Tibial artery (tissue), 4 donors: ENCODE data around the gene RENBP.

ENCODE experiments used
- DNase-seq, 2 donors: peaks; one replicate each; pipeline ENCODE4 v3.0.0-alpha.2; 2019
- H3K27ac ChIP-seq, 2 donors: fragments of 200-600 bp; sonication (generic) in 1 of 2; 1 replicate in 1 of 2; 2 replicates in 1 of 2; pipeline ENCODE4 v1.5.1; 2018 to 2019; ENCODE audit warnings: mild to moderate bottlenecking in 1 of 2
- H3K27me3 ChIP-seq, 2 donors: fragments of 200-600 bp; sonication (generic) in 1 of 2; one replicate each; pipeline versions ENCODE4 v1.5.1 to v1.6.0; 2016 to 2019
- H3K36me3 ChIP-seq, 3 donors: fragments of 200-600 bp; sonication (generic) in 2 of 3; one replicate each; pipeline ENCODE4 v1.5.1; 2016 to 2019; ENCODE audit warnings: mild to moderate bottlenecking in 2 of 3
- H3K4me1 ChIP-seq, 4 donors: fragments of 200-600 bp; sonication (generic) in 2 of 4; 1 replicate in 3 of 4; 2 replicates in 1 of 4; pipeline ENCODE4 v1.5.1; 2016 to 2019
- H3K4me3 ChIP-seq, 2 donors: fragments of 200-600 bp; sonication (generic) in 1 of 2; 1 replicate in 1 of 2; 2 replicates in 1 of 2; pipeline ENCODE4 v1.5.1; 2018 to 2019; ENCODE audit warnings: mild to moderate bottlenecking in 2 of 2
- H3K9me3 ChIP-seq, 3 donors: fragments of 200-600 bp; sonication (generic) in 1 of 3; one replicate each; pipeline ENCODE4 v1.5.1; 2016 to 2019
- intact Hi-C: fragments of 100-400 bp; cut with DNase I; formaldehyde crosslinking; loops from one replicate; pipeline ENCODE4 v1.15.0; 2023; ENCODE audit warnings: low total_unique reads
- TF ChIP-seq, protein P1 (sequence below), 2 experiments: fragments of 200-600 bp in 1 of 2; fragments of 450-650 bp in 1 of 2; IDR thresholded peaks; one replicate each; pipeline ENCODE4 v1.5.1; 2017 to 2019; ENCODE audit warnings: antibody characterized with exemption in 2 of 2, mild to moderate bottlenecking in 1 of 2, moderate library complexity in 1 of 2

The RENBP gene

DNA sequence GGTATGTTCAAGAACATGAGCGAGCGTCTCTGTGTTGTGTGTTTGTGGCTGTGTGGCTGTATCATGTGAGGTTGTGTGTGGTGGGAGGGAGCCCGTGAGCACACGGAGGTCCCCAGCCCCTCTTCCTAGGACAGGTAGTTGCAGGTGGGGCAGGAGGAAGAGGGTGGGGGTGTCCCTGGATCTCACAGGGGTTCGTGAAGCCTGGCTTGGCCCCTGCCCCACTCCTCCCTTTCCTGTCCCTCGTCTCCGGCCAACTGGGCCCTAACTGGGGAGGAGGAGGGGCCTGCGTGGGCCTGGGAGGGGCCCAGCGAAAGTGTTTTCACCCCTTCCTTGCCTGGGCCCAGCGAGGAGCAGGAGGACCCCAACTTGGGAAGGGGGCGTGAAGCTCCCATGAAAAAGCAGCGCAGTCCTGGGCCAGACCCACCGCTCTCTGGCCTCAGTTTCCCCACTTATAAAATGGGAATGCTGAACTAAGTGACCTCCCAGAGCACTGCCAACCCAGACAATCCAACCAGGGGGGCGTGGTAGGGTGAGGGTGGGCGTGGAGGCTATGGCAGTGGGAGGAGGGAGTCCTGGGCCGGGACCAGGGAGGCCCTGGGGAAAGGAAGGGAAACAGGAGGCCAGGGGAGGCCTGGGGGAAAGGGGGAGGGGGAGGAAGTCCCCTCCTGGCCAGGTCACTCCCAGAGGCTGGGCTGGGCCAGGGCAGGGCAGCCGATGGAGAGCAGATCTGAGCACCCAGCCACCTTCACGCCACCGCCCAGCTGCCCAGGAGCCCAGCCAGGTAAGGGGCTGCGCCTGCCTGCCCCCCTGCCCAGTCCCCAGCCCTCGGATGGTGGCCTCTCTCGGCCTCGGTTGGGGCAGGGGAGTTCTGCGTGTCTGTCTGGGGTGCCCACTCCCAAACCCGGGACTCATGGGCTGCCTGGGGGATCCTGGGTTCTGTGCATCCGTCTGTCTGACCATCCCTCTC, 40.2 kb downstream of the RENBP start, which contains the start of gene AVPR2:
Gene AVPR2, plus strand, starts transcription at position 683 of the 967 bp plus-strand sequence. CDS start 473 bp downstream, outside the sequence.
- peaks cover 0 to 16% (median 0%) of the 10 kb centered on the region in 4 donors for H3K4me1 ChIP-seq
- no peaks in the 10 kb centered on the region for H3K27me3 ChIP-seq
- no peaks in the 10 kb centered on the region for H3K9me3 ChIP-seq
- intact Hi-C loops = no loop called here
- no peak within 1 kb of the TSS for H3K27ac ChIP-seq
- H3K4me3 ChIP-seq = no peak within 1 kb of the TSS
- H3K36me3 ChIP-seq = no peaks in the 10 kb centered on the region
- TF ChIP-seq, protein P1, sequence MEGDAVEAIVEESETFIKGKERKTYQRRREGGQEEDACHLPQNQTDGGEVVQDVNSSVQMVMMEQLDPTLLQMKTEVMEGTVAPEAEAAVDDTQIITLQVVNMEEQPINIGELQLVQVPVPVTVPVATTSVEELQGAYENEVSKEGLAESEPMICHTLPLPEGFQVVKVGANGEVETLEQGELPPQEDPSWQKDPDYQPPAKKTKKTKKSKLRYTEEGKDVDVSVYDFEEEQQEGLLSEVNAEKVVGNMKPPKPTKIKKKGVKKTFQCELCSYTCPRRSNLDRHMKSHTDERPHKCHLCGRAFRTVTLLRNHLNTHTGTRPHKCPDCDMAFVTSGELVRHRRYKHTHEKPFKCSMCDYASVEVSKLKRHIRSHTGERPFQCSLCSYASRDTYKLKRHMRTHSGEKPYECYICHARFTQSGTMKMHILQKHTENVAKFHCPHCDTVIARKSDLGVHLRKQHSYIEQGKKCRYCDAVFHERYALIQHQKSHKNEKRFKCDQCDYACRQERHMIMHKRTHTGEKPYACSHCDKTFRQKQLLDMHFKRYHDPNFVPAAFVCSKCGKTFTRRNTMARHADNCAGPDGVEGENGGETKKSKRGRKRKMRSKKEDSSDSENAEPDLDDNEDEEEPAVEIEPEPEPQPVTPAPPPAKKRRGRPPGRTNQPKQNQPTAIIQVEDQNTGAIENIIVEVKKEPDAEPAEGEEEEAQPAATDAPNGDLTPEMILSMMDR (IDR thresholded peaks at IDR 0.05) = no peak
- DNase-seq = no peak

- H3K36me3 ChIP-seq = no peaks in the 10 kb centered on the region
- no peak overlapping the region for H3K4me3 ChIP-seq
- DNase-seq = peak in 1 of 2 donors; percentile 25
- TF ChIP-seq, protein P1 (IDR thresholded peaks at IDR 0.05) = no peak
- intact Hi-C loops = no loop called here
- H3K27ac ChIP-seq = no peak overlapping the region
- H3K9me3 ChIP-seq = no peaks in the 10 kb centered on the region
- peaks cover 0 to 16% (median 0%) of the 10 kb centered on the region in 4 donors for H3K4me1 ChIP-seq
- H3K27me3 ChIP-seq = no peaks in the 10 kb centered on the region
Observed at GRCh38 chrX:153903238-153903980, 41.0 kb downstream of the RENBP start.

- TF ChIP-seq, protein P1 (IDR thresholded peaks at IDR 0.05) = no peak
- H3K4me1 ChIP-seq = peaks cover 0 to 16% (median 0%) of the 10 kb centered on the region in 4 donors
- no peak overlapping the region for H3K27ac ChIP-seq
- H3K9me3 ChIP-seq = no peaks in the 10 kb centered on the region
- no peaks in the 10 kb centered on the region for H3K27me3 ChIP-seq
- intact Hi-C loops = no loop called here
- DNase-seq = no peak
- H3K36me3 ChIP-seq = no peaks in the 10 kb centered on the region
- H3K4me3 ChIP-seq = no peak overlapping the region
Observed at GRCh38 chrX:153902385-153902784, 42.1 kb downstream of the RENBP start.

GRCh38 chrX:153901753-153902140, 42.7 kb downstream of the RENBP start:
- no peak for DNase-seq
- H3K27me3 ChIP-seq = no peaks in the 10 kb centered on the region
- no peaks in the 10 kb centered on the region for H3K36me3 ChIP-seq
- TF ChIP-seq, protein P1 (IDR thresholded peaks at IDR 0.05) = no peak
- H3K4me3 ChIP-seq = no peak overlapping the region
- intact Hi-C loops = no loop called here
- H3K4me1 ChIP-seq = peaks cover 0 to 16% (median 0%) of the 10 kb centered on the region in 4 donors
- no peaks in the 10 kb centered on the region for H3K9me3 ChIP-seq
- H3K27ac ChIP-seq = no peak overlapping the region

DNA sequence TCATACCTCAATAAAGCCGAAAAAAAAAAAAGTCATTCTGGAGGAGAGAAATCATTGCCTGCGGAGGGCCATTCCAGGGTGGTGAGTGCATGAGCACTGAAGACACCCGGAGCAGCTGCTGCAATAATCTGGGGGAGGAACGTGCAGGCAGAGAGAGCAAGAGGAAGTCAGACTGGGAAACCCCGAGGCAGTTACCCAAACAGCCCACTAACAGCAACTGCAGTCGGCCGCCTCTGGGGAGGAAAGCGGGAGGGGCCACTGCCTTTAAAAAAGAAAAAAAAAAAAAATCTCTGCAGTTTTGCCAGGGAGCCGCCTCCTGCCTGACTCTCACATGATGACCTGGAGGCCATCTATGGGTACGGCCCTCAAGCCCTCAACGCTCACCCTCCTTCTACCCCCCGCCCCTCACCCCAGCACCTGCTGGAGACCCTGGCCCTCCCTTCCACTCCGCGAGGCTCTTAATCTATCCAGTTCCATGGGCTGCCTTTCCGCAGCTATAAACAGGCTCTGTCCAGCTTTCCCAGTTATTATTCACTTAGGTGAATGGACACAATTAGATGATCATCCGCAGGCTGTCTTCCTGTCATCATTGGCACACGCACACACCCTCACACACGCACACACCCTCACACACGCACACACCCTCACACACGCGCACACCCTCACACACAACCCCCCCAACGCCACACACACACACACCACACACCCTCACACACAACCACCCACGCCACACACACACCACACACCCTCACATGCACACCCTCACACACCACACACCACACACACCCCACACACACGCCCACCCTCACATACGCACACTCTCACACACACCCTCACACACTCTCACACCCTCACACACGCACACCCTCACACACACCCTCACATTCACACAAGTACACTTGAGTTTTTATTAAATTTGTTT, 43.4 kb downstream of the RENBP start:
- Histone ChIP-seq H3K27me3 (no peaks in the 10 kb centered on the region), H3K4me1 (peaks cover 0 to 16% (median 0%) of the 10 kb centered on the region in 4 donors), H3K4me3 (no peak overlapping the region), H3K36me3 (no peaks in the 10 kb centered on the region), H3K27ac (no peak overlapping the region), H3K9me3 (peaks cover 0 to 3% (median 0%) of the 10 kb centered on the region in 3 donors)
- TF ChIP-seq, protein P1 (IDR thresholded peaks at IDR 0.05) = no peak
- DNase-seq = peak; percentile 52 to 68
- intact Hi-C loops = no loop called here
